ENCODE data around the gene RGMA.
A peak's percentile ranks its signal among the peaks of the same experiment; 100 is the strongest.
"Not testable (repeated sequence)": the region's sequence is repeated elsewhere in the genome, so short reads cannot be mapped to it uniquely, and the experiment has no call there.

Gene RGMA

DNA sequence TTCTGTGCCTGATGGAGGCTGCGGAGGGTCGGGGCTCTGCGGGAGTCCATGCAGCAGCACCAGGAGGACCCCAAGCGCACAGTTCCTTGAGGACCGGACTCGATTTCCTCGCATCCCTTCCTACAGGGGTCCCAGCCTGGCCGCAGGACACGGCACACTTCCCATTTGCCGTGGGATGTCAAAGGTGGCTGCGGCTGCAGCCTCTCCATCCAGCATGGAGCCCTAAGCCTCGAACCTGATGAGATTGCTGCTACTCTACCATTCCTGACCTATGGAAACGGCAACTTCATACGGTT, 40.6 kb downstream of the RGMA start:
- no peak for DNase-seq (ENCODE audit: low read depth in 2 of 2)

DNA sequence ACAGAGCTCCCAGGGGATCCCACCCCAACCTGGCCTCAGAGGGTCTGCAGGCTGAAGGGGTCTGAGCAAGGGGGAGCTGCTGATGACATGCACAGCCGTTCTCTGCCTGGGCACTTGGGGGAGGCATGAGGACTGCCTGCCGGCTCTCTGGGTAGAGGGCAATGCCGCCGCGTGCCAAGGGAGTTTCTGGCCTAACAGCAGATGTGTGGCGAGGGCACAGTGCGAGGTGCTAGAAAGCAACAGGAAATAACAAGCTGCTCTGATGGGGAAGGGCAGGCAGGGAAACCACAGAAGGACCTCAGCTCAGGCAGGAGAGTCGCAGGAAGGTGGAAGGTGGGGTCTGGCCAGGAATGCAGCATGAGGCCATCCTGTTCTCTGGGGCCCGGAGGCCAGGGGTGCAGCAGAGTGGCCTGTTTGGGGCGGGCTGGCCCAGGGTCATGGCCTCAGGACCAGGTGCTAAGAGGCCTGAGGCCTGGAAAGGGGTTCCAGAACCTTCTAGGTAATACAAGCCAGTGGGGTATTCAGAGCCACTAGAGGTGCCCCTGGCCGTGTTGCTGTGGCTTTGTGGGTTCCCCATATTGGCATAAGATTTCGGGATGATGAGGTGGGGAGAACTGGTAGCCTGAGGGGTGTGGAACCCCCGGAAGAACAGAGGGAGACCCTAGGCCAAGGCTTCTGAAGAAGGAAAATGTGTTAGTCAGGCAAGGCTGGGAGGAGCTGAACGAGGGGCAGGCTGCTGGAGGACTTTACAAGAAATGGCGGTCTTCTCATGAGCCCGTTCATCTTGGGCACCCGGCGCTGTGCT, 41.2 kb downstream of the RGMA start:
- DNase-seq (ENCODE audit: low read depth in 2 of 2): no peak

DNA sequence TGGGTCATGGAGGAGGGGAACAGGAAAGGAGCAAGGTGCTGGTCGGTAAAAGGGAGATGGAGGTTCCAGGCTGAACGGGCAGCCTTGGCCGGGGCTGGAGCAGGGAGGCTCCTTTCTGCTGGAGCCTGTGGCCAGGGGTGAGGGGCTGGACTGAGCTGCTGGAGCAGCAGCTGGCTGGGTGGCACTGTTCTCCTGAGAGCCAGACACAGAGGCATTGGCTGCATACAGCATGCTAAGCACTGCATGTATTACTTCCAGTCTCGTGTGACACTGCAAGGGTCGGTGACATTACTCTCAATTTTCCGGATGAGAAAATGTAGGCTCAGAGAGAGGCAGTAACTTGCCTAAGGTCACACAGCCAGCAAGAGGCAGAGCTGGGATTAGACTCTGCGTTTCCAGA, 42.3 kb downstream of the RGMA start:
- DNase-seq (ENCODE audit: low read depth in 2 of 2): no peak

DNA sequence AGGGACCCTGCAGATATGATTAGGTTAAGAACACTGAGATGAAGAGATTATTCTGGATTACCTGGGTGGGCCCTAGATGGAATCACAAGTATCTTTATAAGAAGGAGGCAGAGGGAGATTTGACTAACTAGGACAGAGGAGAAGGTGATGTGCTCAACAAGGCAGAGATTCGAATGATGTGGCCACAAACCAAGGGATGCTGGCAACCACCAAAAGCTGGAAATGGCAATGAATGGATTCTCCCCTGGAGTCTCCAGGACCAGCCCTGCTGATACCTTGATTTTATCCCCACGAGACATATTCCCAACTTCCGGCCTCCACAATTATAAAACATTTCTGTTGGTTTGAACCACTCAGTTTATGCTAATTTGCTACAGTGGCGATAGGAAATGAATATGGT, 42.9 kb downstream of the RGMA start:
- DNase-seq (ENCODE audit: low read depth in 2 of 2): no peak

DNA sequence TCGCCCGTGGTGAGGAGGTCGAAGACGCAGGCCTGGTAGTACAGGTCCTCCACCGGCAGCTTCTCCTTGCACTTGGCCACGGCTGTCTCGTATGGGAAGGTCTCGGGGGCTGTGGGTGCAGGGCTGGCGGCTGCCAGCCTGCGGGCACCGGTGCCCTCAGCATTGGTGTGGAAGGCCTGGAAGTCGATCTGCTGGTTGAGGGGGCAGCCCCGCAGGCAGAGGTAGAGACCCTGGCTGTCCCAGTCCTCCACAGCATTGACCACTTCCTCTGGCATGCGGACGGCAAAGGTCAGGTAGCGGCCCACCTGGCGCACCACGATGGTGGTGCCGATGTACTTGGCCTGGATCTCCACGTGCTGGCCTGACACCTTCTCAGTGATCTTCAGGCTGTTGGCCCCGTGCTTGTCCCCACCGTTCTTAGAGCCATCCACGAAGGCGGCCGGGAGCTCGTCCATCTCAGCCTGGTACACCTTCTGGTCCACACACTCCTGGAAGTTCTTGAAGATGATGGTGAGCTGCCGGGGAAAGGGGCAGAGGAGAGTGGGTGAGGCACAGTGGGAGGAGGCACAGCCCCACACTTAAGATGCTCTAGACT, 43.7 kb downstream of the RGMA start:
- DNase-seq (ENCODE audit: low read depth in 2 of 2): no peak

DNA sequence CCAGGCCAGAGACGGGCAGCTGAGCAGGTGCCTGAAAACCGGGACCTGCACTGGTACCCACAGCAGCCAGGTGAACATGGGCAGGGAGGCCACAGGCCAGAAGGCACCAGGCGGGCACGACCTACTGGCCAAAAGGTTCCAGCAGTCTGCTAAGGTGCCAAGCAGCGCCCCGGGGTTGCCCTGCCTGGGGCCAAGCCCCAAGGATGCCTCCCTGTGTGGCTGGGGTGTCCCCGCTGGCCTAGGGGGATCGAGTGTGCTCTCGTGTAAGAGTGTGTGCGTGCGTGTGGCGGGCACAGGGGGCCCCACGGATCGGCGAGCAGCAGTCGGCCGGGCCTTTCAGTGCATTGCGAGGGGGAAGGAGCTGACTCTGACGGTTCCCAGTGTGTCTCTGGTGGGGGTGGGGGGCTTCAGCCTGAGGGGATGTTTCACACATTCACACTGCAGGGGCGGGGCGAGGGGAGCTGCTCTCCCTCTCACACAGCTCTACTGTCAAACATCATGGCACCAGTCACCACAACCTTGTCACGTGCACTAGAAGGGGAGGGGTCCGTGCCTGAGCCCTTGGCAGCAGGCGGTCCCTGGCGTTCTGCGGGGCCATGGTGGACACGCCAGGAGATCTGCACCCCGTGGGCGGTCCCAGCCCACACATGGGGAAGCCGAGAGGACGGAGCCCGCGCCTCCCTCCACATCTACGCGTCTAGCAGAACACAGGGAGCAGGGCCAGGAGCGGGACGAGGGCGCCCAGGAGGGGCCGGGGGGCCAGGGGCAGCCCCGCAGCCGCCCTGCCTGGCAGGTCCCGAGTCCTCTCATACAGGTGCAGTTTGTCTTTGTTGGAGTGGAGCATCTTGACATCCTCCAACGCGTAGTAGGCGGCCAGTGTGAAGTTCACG, 44.5 kb downstream of the RGMA start:
- DNase-seq (ENCODE audit: low read depth in 2 of 2): no peak

DNA sequence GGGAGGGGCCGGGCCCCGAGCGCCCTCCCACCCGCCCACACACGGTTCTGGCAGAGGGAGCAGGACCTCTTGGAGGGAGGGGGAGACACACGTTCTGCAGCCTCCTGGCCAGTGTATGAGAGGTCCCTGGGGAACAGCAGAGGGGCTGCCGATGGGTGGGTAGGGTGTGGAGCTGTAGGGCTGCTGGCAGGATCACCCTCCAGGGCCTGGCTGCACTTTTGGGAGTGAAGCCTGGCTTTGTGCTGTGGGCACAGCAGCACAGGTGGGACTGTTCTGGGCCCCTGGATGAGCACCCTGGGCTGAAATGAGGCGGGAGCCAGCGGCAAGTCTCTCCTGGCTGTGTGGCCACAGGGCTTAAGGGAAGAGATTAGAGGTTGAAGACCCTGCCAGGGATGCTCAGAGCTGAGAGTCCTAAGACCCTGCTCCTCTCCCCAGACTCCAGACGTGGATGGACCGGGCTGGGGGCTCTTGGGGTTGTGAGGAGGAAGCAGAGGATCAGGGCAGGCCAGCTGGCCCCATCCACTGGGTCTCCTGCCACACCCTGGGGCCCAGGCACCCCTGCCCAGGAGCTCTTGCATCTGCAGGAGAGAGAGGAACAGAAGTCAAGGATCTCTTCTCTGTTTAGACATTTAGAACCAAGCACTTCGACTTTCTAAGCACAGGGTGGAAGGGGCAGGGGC, 45.2 kb downstream of the RGMA start:
- DNase-seq (ENCODE audit: low read depth in 2 of 2): no peak

DNA sequence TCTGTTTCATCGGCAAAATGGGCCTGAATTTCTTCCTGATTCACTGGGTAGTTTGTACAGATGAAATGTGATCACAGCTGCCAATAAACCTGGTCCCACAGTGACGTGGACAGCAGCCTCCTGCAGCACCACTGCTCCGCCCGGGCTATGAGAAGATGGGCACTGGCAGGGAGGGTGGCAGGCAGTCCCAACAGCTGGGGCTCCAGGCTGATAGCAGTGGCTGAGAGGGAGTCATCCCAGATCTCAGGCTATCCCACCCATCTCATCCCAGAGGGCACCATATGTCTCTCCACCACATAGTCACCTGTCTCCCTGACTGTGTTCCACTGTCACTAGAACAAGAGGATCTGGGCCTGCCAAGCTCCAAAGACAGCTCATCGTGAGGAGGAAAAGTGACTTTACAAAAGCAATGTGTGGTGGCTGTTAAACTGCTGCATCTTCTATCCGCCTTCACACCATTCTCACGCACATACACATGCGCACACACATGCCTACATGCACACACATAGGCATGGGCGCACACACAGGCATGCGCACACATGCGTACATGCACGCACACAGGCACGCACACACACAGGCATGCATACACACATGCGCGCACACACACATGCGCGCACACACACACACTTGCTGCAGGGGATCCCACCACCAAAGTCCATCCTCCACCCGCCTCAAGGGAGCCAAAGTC, 46.2 kb downstream of the RGMA start:
- no peak for DNase-seq (ENCODE audit: low read depth in 2 of 2)

DNA sequence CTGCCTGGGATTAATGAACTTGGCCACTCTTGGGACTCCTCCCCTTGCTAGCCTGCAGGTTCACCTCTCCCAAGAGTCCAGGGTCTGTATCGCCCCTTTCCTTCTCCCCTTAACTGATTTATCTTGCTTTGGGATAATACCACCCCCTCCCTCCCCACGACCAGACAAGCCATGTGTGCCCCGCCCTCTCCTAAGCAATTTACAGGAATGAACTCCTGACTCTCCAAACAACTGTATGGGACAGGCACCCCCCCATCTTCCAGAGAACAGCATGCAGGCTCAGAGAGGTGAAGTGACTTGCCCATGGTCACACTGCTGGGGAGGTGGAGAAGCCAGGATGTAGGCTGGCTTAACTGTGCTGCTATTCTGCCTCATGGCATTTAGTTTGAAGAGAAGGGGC, 46.8 kb downstream of the RGMA start:
- no peak for DNase-seq (ENCODE audit: low read depth in 2 of 2)

DNA sequence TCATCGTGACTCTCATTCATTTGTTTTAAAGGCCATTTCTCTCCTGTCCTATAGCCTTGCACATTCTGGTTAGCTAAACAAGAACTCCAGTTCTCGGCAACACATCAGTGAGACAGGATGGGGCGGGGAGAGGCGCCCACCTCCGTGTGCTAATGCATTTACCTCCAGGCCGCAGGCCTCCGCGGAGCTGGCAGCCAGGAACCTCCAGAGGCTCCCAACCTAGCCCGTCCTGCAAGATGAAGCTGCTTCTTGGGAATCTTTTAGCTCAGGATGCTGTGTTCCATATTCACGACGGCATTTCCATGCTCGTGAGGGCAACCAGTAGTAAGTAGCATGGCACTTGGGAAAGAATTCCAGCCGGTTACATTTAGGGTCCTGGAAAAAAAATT, 47.9 kb downstream of the RGMA start:
- no peak for DNase-seq (ENCODE audit: low read depth in 2 of 2)

DNA sequence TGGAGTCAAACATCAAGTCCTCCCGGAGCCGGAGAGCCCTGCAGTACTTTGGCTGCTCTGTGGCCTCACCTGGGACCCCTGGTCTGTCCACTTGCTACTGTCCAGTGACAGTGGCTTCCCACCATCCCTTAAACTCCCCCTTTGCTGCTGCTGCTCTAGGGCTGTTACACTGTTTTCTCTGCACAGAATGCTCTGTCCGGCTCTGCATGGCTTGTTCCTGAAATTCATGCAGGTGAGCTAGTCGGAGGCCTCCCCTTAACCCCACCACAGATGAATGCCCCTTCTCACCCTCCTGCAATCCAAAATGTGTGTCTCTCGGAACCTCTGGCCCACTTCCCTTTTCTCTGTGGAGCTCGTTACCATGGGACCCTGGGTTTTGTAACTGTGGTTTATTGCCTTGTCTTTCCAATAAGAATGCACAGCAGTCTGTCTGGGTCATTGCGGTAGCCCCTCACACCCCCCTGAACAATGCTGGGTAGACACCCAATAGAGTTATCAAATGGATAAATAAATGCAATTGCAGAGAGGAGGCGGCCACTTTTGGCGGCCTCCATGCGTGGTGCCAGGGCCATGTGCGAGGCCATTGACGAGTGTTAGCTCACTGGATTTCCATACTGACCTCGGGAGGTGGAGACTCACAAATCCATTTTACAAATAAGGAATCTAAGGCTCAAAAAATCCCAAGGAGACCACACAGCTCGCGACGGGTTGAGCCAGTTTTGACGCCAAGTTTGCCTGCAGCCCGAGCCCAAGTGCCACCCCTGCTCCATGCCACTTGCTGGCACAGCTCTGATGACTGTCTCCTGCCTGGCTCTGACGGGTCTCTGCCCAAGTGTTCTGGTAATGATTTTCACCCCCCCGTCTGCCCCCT, 48.5 kb downstream of the RGMA start:
- DNase-seq (ENCODE audit: low read depth in 2 of 2): no peak

DNA sequence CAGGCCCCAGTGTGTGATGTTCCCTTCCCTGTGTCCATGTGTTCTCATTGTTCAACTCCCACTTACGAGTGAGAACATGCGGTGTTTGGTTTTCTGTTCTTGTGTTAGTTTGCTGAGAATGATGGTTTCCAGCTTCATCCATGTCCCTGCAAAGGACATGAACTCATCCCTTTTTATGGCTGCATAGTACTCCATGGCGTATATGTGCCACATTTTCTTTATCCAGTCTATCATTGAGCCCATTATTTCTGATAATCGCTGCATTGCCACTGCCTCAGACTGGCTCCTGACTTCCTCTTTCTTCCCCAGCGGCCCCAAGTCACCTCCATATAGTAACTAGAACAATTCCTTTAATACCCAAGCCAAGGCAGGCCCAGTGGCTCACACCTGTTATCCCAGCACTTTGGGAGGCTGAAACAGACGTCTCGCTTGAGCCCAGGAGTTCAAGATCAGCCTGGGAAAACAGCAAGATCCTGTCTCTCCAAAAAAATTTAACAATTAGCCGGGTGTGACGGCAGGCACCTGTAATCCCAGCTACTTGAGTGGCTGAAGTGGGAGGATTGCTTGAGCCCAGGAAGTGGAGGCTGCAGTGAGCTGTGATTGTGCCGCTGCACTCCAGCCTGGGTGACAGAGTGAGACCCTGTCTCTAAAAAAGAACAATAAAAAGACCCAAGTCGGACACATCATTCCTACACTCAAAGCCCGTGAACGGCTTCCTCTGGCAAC, 49.3 kb downstream of the RGMA start:
- not testable (repeated sequence) for DNase-seq (ENCODE audit: low read depth in 2 of 2)

DNA sequence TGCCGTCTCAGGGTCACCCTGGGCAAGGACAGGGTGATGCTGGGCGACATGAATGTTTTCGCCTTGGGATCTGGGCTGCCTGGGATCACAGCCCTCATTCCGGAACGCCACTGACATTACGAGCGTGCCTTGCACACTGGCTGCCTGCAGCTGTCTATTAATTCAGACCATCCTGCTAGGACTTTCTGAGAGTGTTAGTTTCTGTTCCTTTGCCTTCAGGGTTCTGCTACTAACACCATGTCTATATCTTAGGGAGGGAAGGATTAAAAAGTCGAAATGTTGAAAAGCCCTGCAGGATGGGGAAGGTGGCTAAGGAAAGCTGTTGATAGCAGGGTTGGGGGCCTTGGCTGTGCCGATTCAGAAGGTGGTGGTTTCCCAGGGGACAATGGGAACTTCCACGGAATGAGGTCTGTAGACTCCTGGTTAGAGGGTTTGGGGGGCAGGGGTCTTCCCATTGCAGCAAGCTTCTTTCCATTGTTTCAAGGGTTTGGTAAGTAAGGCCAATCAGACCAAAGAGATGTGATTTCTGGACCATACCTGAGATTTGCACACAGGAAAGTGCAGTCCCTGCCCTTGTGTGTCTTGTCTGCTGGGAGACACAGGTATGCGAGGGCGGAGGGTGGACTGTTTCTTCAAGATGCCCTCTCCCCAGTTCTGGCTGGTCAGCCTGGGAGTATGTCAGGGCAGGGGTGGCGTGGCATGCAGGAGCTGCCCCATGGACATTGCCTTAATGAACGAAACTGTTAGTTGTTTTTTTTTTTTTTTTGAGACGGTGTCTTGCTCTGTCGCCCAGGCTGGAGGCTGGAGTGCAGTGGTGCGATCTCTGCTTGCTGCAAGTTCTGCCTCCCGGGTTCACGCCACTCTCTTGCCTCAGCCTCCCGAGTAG, 50.9 kb downstream of the RGMA start:
- no peak for DNase-seq (ENCODE audit: low read depth in 2 of 2)

DNA sequence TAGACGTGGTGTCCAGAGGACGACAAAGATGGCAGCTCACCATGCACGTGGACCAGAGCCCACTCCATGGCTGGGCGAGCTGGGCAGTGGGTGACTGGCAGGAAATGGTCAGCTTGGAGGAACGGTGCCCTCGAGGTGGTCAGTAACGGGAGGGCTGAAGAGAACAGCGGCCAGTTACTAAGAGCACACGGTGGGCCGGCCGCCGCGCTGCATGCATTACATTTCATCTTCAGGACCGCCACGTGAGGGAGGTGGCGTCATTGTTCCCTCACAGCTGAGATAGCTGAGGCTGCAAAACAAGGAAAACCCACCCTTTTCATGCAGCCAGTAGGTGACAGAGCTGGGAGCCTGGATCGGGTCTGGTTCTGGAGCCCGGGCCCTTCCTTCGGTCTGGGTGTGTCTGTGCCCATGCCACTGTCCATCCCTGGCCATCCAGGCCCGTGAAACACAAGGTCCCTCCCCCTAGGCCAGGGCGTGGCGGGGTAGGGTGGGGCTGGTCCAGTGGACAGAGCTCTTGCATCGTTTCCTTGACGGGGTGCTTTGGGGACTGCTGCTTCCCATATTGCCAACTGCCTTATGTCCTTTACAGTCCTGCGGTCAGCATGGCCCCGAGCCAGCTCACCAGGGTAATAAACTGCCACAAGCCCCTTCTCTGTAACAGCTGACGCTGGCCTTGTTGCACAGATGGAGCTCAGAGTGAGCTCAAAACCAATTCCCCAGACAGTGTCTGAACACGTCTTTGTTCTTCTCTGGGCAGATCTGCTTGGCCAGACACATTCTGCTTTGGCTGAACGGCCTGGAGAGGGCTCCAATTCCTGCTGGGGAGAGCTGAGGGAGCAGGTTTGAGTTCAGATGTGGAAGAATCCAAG, 51.8 kb downstream of the RGMA start:
- no peak for DNase-seq (ENCODE audit: low read depth in 2 of 2)

DNA sequence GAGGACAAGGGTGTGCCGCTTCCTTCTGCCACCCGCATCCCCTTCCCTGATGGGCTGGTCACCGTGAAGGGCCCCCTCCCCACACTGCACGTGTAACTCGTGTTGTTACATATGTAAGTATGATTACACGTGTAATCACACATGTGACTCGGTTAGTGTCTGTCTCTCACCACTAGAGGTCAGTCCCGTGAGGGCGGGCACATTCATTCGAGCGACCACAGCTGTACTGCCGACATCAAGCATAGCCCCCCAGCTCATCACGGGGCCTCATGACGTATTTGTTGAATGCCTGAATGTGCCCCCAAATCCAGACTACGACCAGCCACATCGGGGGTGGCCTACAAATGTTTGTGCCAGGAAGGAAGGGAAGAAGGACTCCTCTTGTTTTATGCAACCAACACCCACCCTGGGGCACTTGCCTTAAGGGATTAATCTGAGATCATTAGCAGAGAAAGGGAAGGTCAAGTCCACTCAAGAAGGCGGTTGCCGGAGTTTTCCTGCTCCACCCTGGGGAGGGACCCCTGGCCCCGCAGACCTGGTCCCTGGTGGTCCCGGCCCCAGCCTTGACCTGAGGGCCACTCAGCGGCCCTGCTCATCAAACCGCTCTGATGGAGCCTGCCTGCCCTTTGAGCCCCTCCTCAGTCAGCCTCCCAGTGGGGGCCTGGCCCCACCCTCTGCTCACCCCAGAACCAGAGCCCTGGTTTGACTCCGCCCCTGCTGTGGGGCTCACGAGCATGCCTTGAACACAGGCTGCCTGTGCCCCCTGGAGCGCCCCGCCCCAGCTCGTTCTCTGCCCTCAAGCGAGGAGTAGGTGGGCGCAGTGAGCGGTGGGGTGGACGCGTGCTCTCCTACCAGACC, 52.8 kb downstream of the RGMA start:
- DNase-seq (ENCODE audit: low read depth in 2 of 2): peak; percentile 12 to 25

DNA sequence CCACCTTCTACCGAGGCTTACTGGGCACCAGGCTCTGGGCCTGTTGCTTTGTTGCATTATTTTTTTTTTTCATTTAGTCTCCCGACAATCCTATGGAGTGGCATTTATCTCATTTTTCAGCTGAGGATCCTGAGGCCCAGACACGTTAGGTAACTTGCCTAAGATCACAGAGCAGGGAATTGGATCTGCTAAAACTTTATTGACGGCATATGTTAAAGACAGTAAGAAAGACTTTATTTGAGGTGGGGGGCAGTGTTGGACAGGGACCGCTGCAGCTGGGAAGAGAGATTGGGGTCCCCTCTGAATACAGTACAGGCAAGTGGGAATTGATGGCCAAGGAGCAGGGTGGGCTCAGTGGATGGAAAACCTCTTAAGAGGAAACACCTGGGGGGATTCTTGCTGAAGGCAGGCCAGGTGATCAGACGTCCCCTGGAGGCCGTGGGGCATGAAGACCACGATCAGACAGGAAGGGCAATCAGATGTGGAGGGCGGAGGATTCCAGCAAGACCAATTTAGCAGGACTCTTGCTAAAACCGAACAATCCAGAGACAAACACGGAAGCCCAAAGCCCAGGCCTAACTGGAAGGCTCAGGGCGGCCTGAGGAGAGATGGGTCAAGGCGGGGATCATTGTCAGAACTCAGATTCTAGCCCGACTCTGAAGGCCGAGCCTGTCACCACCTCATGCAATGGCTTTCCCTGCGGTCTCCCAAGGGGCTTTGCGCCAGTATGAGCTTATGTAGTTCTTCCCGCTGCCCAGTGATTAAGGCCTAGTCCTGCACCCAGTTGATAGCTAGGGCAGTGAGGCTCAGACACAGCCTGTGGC, 53.7 kb downstream of the RGMA start:
- DNase-seq (ENCODE audit: low read depth in 2 of 2): no peak
